Kidney glomerular epithelial cell (primary cell): ENCODE measurements around the gene SIDT2.

ENCODE experiments used
- DNase-seq: peaks from one replicate; lab custom pipeline; 2025; lab: John Stamatoyannopoulos, UW

The SIDT2 gene

GRCh38 chr11:117222991-117223740, 44.6 kb downstream of the SIDT2 start:
- no peak for DNase-seq

GRCh38 chr11:117223741-117224689, 45.5 kb downstream of the SIDT2 start:
- no peak for DNase-seq

GRCh38 chr11:117225553-117226170, 47.1 kb downstream of the SIDT2 start:
- no peak for DNase-seq

GRCh38 chr11:117226388-117227385, 48.1 kb downstream of the SIDT2 start:
- peak; percentile 76 for DNase-seq

GRCh38 chr11:117228091-117228490, 49.5 kb downstream of the SIDT2 start:
- no peak for DNase-seq

GRCh38 chr11:117229411-117229810, 50.9 kb downstream of the SIDT2 start:
- DNase-seq: no peak

- DNase-seq: no peak
Observed at GRCh38 chr11:117229931-117230285, 51.4 kb downstream of the SIDT2 start.

GRCh38 chr11:117230286-117230961, 51.9 kb downstream of the SIDT2 start:
- DNase-seq: no peak

- no peak for DNase-seq
Observed at GRCh38 chr11:117230999-117231841, 52.7 kb downstream of the SIDT2 start.

GRCh38 chr11:117231842-117232091, 53.2 kb downstream of the SIDT2 start, which contains the start of gene PCSK7:
Gene PCSK7, minus strand, starts transcription at chr11:117232073. Its CDS starts 2,229 bp downstream, at chr11:117229844.
- no peak for DNase-seq

GRCh38 chr11:117232092-117232878, 53.7 kb downstream of the SIDT2 start, which contains the start of gene RNF214:
Gene RNF214, plus strand, starts transcription at chr11:117232671. Its CDS starts 1,602 bp downstream, at chr11:117234273.
- peak; percentile 66 for DNase-seq

- no peak for DNase-seq
Observed at GRCh38 chr11:117232911-117233409, 54.4 kb downstream of the SIDT2 start.

GRCh38 chr11:117238221-117238620, 59.7 kb downstream of the SIDT2 start:
- DNase-seq: no peak

GRCh38 chr11:117239295-117239694, 60.8 kb downstream of the SIDT2 start:
- peak; percentile 56 for DNase-seq
